ENCODE data around the gene HAGHL.
"Not testable (repeated sequence)": the region's sequence is repeated elsewhere in the genome, so short reads cannot be mapped to it uniquely, and the experiment has no call there.

Gene HAGHL

GRCh38 chr16:734981-735881 lies 8.3 kb downstream of the HAGHL start:
- no peak for DNase-seq

GRCh38 chr16:735982-736453 lies 9.1 kb downstream of the HAGHL start:
- DNase-seq: no peak

GRCh38 chr16:736936-737481 lies 10.1 kb downstream of the HAGHL start:
- DNase-seq: no peak

DNA sequence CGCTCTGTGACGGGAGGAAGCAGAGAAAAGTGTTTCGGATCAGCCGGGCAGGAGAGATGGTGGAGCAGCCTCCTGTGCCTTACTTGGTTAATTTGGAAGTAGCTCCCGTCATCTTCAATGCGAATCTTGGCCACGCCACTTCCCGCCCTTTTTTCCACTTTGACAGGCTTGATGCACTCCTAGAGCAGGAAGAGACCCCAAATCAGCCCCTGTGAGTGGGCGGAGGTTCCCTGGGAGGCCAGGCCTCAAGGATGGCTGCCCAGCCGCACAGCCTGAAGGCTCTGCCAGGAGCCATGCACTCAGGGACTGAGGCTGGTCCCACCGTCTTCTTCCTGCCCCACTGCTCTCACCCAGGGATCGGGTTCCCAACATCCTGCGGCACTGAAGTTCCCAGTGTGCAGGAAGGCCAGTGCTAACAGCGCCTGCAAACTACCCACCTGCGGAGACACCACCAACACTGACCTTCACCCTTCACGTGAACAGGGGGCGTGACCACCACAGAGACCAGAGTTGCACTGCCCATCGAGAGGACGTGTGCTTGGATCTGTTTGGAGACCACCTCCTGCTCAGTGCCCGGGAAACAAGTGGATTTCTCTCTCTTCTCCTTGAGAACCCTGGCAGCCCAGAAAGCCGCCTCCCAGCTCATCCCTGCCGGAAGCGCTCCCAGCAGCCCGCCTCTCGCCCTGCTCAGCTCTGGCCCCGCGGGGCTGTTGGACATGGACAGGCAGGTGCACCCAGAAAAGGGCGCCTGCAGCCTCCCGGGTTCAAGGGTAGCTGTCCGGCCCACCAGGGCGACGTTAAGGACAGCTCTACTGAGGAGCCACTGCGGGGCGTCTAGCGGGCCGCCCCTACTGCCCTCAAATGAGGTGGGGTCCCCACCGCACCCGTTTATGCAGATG lies 12.9 kb downstream of the HAGHL start:
- no peak for DNase-seq

- no peak for DNase-seq
Measured at GRCh38 chr16:740459-740763, 13.5 kb downstream of the HAGHL start.

DNA sequence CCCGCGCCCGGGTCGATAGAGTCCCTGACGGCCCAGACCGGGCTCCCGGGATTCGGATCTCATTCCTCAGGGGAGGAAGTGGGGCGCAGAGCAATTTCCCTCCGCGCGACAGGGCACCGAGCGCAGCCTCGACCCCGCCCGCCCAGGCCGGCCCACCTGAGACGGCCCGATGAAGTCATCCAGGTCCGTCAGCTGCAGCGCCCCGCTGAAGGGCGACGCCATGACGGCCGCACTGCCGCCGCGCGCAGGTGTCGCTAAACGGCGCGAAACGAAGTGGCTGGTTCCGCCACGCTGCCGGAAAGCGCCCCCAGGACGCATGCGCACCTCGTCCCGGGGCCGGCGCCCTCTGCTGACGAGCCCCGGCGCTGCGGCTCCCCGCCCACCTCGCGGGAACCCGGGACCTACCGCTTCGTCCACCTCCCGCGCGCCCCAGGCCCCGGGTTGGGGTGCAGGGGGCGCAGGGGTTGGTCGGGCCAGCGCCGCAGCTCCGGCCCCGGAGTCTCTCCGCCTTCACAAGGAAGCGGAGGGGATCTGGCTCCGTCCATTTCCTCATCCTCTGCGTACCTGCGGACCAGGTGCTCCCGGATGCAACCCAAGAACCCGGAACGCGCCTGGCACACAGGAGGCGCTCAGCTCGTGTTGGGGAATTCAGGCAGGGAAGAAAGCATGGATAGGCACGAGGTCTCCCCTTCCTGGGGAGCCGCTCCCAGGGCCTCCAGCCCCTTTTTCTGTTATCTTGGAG lies 14.0 kb downstream of the HAGHL start, which contains the start of gene CIAO3:
Gene CIAO3 (minus strand): TSS at position 234 of the 742 bp plus-strand sequence. CDS start 12 bp downstream, at position 222.
- DNase-seq: peak; percentile 21 to 89 (median 75)

GRCh38 chr16:741986-742629 lies 15.2 kb downstream of the HAGHL start:
- no peak for DNase-seq

GRCh38 chr16:742894-743293 lies 16.0 kb downstream of the HAGHL start:
- not testable (repeated sequence) for DNase-seq

- no peak for DNase-seq
Measured at GRCh38 chr16:743794-744500, 17.0 kb downstream of the HAGHL start.

GRCh38 chr16:745739-746138 lies 18.8 kb downstream of the HAGHL start:
- DNase-seq: no peak

- DNase-seq: no peak
Measured at GRCh38 chr16:746637-747036, 19.7 kb downstream of the HAGHL start.

DNA sequence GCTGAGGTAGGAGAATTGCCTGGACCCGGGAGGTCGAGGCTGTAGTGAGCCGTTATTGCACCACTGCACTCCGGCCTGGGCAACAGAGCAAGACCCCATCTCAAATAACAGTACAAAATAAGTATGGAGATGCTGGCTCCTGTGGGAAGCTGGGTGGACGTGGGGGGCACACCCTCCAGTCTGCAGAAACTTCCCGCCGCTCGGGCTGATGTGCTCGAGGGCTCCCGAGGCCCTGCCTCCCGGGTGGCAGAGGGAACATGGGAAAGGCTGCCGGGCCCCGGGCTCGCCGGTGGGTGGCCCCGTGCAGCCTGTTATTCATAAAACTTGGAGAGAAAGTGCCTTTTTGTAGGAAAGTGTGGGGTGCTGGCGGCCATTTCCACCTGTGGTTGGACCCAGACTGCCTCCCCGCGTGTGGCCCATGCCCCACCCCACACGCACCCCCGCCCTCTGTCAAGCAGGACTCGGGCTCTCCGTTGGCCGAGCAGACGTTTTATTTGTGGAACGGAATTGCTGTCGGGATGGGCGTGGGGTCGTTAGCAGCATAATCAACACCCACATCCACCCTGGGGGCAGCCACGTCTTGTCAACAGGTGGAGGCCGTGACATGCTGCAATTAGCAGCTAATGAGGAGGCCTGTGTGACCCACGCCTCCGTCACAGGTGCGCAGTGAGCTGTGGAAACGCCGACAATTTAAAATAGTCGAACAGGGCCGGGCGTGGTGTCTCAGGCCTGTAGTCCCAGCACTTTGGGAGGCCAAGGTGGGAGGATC lies 21.3 kb downstream of the HAGHL start:
- no peak for DNase-seq

- no peak for DNase-seq
Measured at GRCh38 chr16:749010-749409, 22.1 kb downstream of the HAGHL start.

DNA sequence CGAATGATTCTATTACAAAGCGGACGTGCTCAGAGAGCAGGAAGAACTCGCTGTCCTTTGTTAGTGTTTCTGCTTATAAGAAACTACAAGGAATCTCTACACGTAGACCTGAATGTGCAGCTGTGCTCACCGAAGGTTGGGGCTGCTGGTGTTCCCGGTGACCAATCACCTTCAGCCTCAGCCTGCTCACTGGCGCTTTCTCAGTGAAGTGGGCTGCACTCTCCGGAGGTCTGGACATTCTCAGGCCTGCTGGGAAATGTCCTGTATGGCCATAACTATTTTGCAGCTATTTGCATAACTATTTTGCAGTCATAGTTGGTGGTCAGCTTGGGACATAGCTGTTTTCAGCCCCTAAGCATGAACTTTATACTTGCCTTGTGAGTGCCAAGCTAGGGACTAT lies 23.6 kb downstream of the HAGHL start:
- DNase-seq: no peak

- peak in 2 of 14 donors; percentile 3 to 8 for DNase-seq
Measured at GRCh38 chr16:751152-752006, 24.5 kb downstream of the HAGHL start.

GRCh38 chr16:752007-752312 lies 25.1 kb downstream of the HAGHL start:
- DNase-seq: no peak

DNA sequence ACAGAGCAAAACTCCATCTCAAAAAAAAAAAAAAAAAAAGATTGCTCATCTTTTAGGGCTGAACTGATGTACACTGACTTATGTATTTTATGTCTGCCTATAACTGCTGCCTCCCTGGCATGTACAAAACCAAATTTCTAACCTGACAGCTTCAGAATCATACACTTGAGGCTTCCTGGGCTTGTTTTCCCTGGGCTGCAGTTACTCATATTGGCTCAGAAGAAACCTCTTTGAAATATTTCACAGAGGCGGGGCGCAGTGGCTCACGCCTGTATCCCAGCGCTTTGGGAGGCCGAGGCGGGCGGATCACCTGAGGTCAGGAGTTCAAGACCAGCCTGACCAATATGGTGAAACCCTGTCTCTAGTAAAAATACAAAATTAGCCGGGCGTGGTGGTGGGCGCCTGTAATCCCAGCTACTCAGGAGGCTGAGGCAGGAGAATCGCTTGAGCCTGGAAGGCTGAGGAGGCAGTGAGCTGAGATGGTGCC lies 27.3 kb downstream of the HAGHL start:
- DNase-seq: not testable (repeated sequence)

- DNase-seq: no peak
Measured at GRCh38 chr16:754656-755055, 27.8 kb downstream of the HAGHL start.

DNA sequence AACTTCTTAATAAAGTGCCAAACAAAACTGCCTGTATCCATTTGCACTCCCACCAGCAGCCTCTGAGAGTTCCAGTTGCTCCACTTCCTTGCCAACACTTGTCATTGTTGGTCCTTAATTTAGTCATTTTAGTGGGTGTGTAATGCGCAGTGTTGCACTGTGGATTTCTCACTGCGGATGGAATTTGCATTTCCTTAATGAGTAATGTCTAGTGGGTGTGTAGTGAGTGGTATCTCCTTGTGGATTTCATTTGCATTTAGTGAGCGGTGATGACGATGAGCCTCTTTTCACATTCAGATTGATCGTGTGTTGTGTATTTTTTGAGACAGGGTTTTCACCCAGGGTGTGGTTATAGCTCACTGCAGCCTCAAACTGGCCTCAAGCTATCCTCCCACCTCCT lies 29.5 kb downstream of the HAGHL start:
- DNase-seq: no peak
